GM23338 (cell line): ENCODE data around the gene TNFAIP8L2. TPM values are rescaled to one million over a fixed set of nuclear protein-coding genes. Genes with fewer than 3 reads are reported as not detected.

ENCODE experiments used
- ATAC-seq: fragments of 200-7000 bp; cut with Tn5 transposase; 3 replicates; pipeline ENCODE4 v1.9.1; 2020
- DNase-seq: peaks from one replicate; pipeline ENCODE4 v3.0.0-alpha.2; 2015; ENCODE audit warnings: low spot score
- H2AFZ ChIP-seq: fragments of 200-600 bp; sonication (generic); 2 replicates; pipeline ENCODE4 v1.8.0; 2016; ENCODE audit warnings: antibody characterized with exemption, mild to moderate bottlenecking, moderate library complexity
- H3F3A ChIP-seq: fragments of 200-600 bp; sonication (generic); replicated peaks from 2 replicates; pipeline ENCODE4 v1.8.0; 2017; ENCODE audit warnings: antibody characterized with exemption, mixed run types, low read depth
- H3K27ac ChIP-seq: fragments of 200-600 bp; sonication (generic); 2 replicates; pipeline ENCODE4 v1.6.1; 2016; ENCODE audit warnings: low read depth
- H3K27me3 ChIP-seq: fragments of 200-600 bp; sonication (generic); 2 replicates; pipeline ENCODE4 v1.8.0; 2016; ENCODE audit warnings: mild to moderate bottlenecking, mixed run types, moderate library complexity; ENCODE audit not compliant: insufficient read depth
- H3K36me3 ChIP-seq: fragments of 200-600 bp; sonication (generic); 2 replicates; pipeline ENCODE4 v1.8.0; 2016; ENCODE audit warnings: mild to moderate bottlenecking; ENCODE audit not compliant: insufficient read depth
- H3K4me1 ChIP-seq: fragments of 200-600 bp; sonication (generic); 2 replicates; pipeline ENCODE4 v1.8.0; 2016; ENCODE audit warnings: mild to moderate bottlenecking, moderate library complexity; ENCODE audit not compliant: insufficient read depth
- H3K4me2 ChIP-seq: fragments of 200-600 bp; sonication (generic); 2 replicates; pipeline ENCODE4 v1.7.1; 2017; ENCODE audit warnings: mixed run types
- H3K4me3 ChIP-seq: fragments of 200-600 bp; sonication (generic); 2 replicates; pipeline ENCODE4 v1.6.1; 2016; ENCODE audit warnings: mixed run types
- H3K79me2 ChIP-seq: fragments of 200-600 bp; sonication (generic); replicated peaks from 2 replicates; pipeline ENCODE4 v1.8.0; 2017; ENCODE audit warnings: mild to moderate bottlenecking; ENCODE audit not compliant: insufficient read depth
- H3K9me2 ChIP-seq: fragments of 200-600 bp; sonication (generic); 2 replicates; pipeline ENCODE4 v1.8.0; 2017; ENCODE audit not compliant: insufficient read depth
- H4K20me1 ChIP-seq: fragments of 200-600 bp; sonication (generic); replicated peaks from 2 replicates; pipeline ENCODE4 v1.8.0; 2017; ENCODE audit warnings: mild to moderate bottlenecking; ENCODE audit not compliant: insufficient read depth
- H3K27ac Mint-ChIP-seq: 2 replicates; pipeline ENCODE4 v1.8.0; 2020; ENCODE audit warnings: inconsistent platforms, mild to moderate bottlenecking, moderate library complexity, mixed read lengths
- H3K27me3 Mint-ChIP-seq: 3 replicates; pipeline ENCODE4 v1.8.0; 2022; ENCODE audit warnings: low read depth, mild to moderate bottlenecking, moderate library complexity, mixed read lengths, inconsistent platforms; ENCODE audit not compliant: insufficient read depth, poor library complexity
- H3K36me3 Mint-ChIP-seq: 3 replicates; pipeline ENCODE4 v1.8.0; 2021; ENCODE audit warnings: low read depth, mild to moderate bottlenecking, inconsistent platforms, moderate library complexity, mixed read lengths
- H3K4me1 Mint-ChIP-seq: 3 replicates; pipeline ENCODE4 v1.8.0; 2020; ENCODE audit warnings: mild to moderate bottlenecking, inconsistent platforms, mixed read lengths
- H3K4me3 Mint-ChIP-seq: 3 replicates; pipeline ENCODE4 v1.8.0; 2021; ENCODE audit warnings: moderate library complexity, mild to moderate bottlenecking, inconsistent platforms, mixed read lengths
- H3K9me3 Mint-ChIP-seq: 3 replicates; pipeline ENCODE4 v1.8.0; 2020; ENCODE audit warnings: moderate library complexity, mild to moderate bottlenecking, inconsistent platforms, mixed read lengths
- CREB1 ChIP-seq: fragments of 250-450 bp; sonication (Bioruptor Pico); IDR thresholded peaks from 2 replicates; pipeline ENCODE4 v1.5.0; 2020; ENCODE audit warnings: low read depth, mild to moderate bottlenecking, moderate library complexity
- ETS1 ChIP-seq: IDR thresholded peaks from 2 replicates; pipeline ENCODE4 v1.6.1; 2016; ENCODE audit warnings: antibody characterized with exemption
- EZH2 ChIP-seq: fragments of 200-600 bp; sonication (generic); IDR thresholded peaks from one replicate; pipeline ENCODE4 v1.8.0; 2017; ENCODE audit warnings: antibody characterized with exemption, mild to moderate bottlenecking, low read depth; ENCODE audit not compliant: unreplicated experiment
- EZH2phosphoT487 ChIP-seq: fragments of 200-600 bp; sonication (generic); IDR thresholded peaks from one replicate; pipeline ENCODE4 v1.8.1; 2018; ENCODE audit warnings: antibody characterized with exemption; ENCODE audit not compliant: unreplicated experiment
- JUNB ChIP-seq: IDR thresholded peaks from one replicate; pipeline ENCODE4 v1.6.1; 2016; ENCODE audit warnings: antibody characterized with exemption; ENCODE audit not compliant: unreplicated experiment
- NANOG ChIP-seq: IDR thresholded peaks from 2 replicates; pipeline ENCODE4 v1.6.1; 2016; ENCODE audit warnings: antibody characterized with exemption, borderline replicate concordance
- REST ChIP-seq: IDR thresholded peaks from one replicate; pipeline ENCODE4 v1.6.1; 2018; ENCODE audit warnings: antibody characterized with exemption; ENCODE audit not compliant: unreplicated experiment
- ZNF114 ChIP-seq: fragments of 250-450 bp; sonication (Bioruptor Pico); IDR thresholded peaks from 2 replicates; pipeline ENCODE4 v1.5.0; 2020; ENCODE audit warnings: mild to moderate bottlenecking, moderate library complexity
- ZNF331 ChIP-seq: fragments of 250-450 bp; sonication (Bioruptor Pico); IDR thresholded peaks from 2 replicates; pipeline ENCODE4 v1.5.0; 2020; ENCODE audit warnings: low read depth, mild to moderate bottlenecking, moderate library complexity
- polyA plus RNA-seq: library from polyadenylated mRNA; unstranded; fragments of >200 nt; fragmentation: Nextera tagmentation; extraction: Ambion mirVana; gene quantifications from 2 replicates; pipeline ENCODE4 v1.2.1, GENCODE V29; 2016
- total RNA-seq: library from RNA; depleted of rRNA; stranded (reverse); fragments of >200 nt; shearing (Covaris generic); gene quantifications from 2 replicates; pipeline ENCODE4 v1.2.3, GENCODE V29; 2014

TNFAIP8L2 gene
- total and polyA plus RNA-seq, 2 experiments from 2014 or later: 0.40 TPM; not detected in 1

DNA sequence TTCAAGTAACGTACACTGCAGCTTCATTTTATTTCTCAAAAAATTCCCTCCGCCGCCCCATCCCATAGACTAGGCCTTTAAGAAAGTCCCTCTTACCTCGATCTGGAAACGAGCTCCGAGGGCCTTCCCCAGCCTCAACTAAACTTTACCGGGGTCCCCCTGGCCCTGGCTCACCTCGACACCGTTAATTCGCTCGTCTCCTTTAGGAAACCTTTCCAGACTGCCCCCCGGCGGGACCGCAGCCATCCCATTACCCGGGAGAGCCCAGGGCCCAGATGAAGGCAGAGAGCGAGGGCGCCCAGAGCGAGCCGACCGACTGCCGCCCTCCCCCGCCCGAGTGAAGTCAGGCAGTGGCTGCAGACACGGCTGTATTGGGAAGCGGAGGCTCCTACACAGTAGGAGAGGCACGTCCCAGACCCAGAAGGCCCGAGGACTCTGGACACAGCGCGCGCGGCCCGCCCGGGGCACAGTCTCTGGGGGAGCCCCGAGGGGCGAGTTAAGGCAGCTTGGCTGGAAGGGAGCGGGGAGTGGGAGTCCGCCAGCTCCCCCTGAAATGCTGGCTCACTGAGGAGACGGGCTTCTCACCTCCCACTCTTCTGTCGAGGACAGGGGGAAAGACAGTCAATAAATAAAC is 24.6 kb upstream of the TNFAIP8L2 start:
- Histone ChIP-seq H3K4me2 (peak overlapping the region; percentile 100), H3K79me2 (no peaks in the 10 kb centered on the region), H3F3A (peaks cover 4% of the 10 kb centered on the region; the same call in 1 of the 2 replicates), H2AFZ (peak overlapping the region; percentile 77), H3K9me2 (no peaks in the 10 kb centered on the region), H3K36me3 (no peaks in the 10 kb centered on the region), H3K4me1 (peaks cover 15% of the 10 kb centered on the region; the same call in 1 of the 2 replicates), H4K20me1 (no peaks in the 10 kb centered on the region; the same call in 1 of the 2 replicates), H3K27ac (no peak overlapping the region), H3K27me3 (peaks cover 38% of the 10 kb centered on the region), H3K4me3 (peak overlapping the region; percentile 88)
- peak; percentile 69 for DNase-seq
- TF ChIP-seq ETS1: no peak
- TF ChIP-seq NANOG: no peak
- no peak for TF ChIP-seq ZNF331 (CRISPR knock-in tag)
- TF ChIP-seq CREB1 (CRISPR knock-in tag): no peak
- no peak for TF ChIP-seq REST
- no peak for TF ChIP-seq ZNF114
- peak overlapping the region; percentile 80 for H3K4me3 Mint-ChIP-seq
- ATAC-seq: peak; percentile 60
- H3K27me3 Mint-ChIP-seq: peaks cover 41% of the 10 kb centered on the region
- H3K36me3 Mint-ChIP-seq: peaks cover 23% of the 10 kb centered on the region
- peak overlapping the region; percentile 71; the same call in 1 of the 2 replicates for H3K27ac Mint-ChIP-seq
- H3K4me1 Mint-ChIP-seq: peaks cover 18% of the 10 kb centered on the region
- no peaks in the 10 kb centered on the region for H3K9me3 Mint-ChIP-seq

DNA sequence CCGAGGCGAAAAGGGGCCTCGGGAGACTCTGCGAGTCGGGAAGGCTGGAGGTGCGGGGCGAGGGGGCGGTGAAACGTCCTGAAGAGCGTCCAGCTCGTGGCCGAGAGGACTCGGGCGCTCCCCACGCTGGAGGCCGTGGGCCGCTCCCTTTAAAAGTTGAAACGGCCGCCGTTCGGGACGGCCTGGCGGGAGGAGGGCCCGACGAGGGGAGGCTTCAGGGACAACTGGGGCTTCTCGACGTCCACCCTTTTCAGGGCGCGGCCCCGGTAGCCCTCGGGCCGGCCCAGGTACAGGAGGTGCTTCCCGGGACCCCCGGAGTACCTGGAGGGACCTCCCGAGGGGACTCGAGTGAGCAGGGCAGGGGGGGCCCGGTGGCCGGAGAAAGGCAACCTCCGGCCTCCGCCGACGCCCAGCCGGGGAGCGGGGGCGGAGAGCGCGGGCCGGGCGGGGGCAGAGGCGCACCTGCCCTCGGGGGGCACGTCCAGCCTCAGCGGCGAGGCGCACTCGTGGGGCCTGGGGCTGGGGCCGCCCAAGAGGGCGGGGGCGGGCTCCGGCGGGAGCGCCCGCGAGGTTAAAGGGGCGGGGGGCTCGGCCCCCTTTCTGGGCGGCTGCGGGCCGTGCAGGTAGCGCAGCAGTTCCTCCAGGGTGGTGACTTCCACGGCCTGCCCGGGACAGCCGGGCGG is 24.0 kb upstream of the TNFAIP8L2 start:
- H3K9me3 Mint-ChIP-seq: no peaks in the 10 kb centered on the region
- peak overlapping the region; percentile 88 for H3K4me3 ChIP-seq
- TF ChIP-seq EZH2 (no peak), JUNB (no peak), ZNF114 (no peak), REST (no peak), EZH2phosphoT487 (no peak), ETS1 (no peak), CREB1 (CRISPR knock-in tag) (no peak)

More for the DNA sequence above, 24.0 kb upstream of the TNFAIP8L2 start:
- H3K79me2 ChIP-seq: no peaks in the 10 kb centered on the region
- H3K27ac ChIP-seq: no peak overlapping the region
- H3K9me2 ChIP-seq: no peaks in the 10 kb centered on the region
- H3K4me2 ChIP-seq: peak overlapping the region; percentile 100
- H3K4me3 Mint-ChIP-seq: peak overlapping the region; percentile 80
- H3F3A ChIP-seq: peaks cover 4% of the 10 kb centered on the region; the same call in 1 of the 2 replicates
- H3K27me3 ChIP-seq: peaks cover 38% of the 10 kb centered on the region
- H3K27me3 Mint-ChIP-seq: peaks cover 41% of the 10 kb centered on the region
- no peaks in the 10 kb centered on the region for H3K36me3 ChIP-seq
- peak overlapping the region; percentile 77 for H2AFZ ChIP-seq
- no peaks in the 10 kb centered on the region; the same call in 1 of the 2 replicates for H4K20me1 ChIP-seq
- peaks cover 18% of the 10 kb centered on the region for H3K4me1 Mint-ChIP-seq
- ATAC-seq (peak; percentile 5), DNase-seq (no peak)
- peaks cover 15% of the 10 kb centered on the region; the same call in 1 of the 2 replicates for H3K4me1 ChIP-seq
- H3K27ac Mint-ChIP-seq: no peak overlapping the region
- peaks cover 30% of the 10 kb centered on the region for H3K36me3 Mint-ChIP-seq
